GM12801 (cell line): Measurements from ENCODE around the gene EPN3.

Source experiments
- CTCF ChIP-seq: IDR thresholded peaks from one replicate; pipeline ENCODE4 v1.5.1; 2011; ENCODE audit warnings: control low read depth; ENCODE audit not compliant: insufficient read length; ENCODE audit errors: extremely low read depth

The EPN3 gene

DNA sequence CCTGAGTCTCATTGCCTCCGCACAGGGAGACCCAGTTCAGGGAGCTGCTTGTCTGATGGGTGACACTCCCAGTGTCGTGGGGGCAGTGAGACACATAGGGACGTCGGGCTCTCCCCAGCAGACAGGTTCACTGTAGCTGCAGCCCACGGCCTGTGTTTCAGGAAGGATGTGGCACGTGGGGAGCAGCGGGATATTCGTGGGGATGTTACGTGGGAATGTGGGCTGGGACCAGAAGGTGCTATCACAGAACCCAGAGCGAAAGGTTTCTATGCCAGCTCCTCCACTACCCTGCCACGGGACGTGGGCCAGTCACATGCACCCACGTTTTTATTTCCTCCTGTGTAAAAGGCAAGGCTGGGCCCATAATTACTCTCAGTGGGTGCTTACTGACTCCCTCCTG lies 44.3 kb downstream of the EPN3 start:
- no peak for TF ChIP-seq CTCF

DNA sequence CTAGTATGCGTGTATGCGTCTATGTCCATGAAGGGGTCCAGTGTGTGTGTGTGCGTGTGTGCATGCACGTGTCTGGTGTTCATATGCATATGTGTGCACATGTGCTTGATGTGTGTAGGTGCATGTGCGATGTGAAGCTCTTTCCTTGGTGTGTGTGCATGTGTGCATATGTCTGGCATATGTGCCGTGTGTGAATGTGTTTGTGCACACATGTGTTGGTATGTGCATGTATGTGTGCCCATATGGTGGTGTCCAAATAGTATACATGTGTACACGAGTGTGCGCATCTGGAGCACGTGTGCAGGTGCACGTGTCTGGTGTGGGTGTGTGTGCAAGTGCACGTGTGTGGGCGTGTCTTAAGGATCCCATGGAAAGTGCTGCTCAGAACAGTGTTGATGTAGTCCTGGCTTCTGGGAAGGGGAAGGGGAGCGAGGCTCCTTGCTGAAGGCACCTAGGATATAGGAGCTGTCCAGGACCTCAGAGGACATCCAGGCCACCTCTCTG lies 45.0 kb downstream of the EPN3 start:
- no peak for TF ChIP-seq CTCF

- TF ChIP-seq CTCF: no peak
Measured at GRCh38 chr17:50578173-50578572, 45.6 kb downstream of the EPN3 start.

DNA sequence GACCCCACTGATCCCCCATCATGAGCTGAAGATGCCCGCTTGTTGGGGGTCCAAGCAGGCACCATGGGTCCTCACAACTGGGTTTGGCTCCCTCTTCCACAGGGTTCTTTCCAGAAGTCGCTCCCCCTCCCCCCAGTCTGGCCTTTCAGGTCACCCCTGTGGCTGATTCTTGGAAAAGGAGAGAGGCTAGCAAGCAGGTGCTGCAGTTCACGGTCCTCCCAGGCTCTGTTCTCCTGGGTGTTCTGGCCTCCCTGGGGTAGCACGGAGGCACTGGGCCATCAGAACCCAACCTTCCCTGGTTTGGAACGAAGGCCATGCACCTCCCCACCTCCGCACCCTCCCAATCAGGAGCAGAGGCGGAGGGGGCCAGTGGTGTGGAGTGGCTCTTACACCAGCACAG lies 46.9 kb downstream of the EPN3 start:
- no peak for TF ChIP-seq CTCF

- no peak for TF ChIP-seq CTCF
Measured at GRCh38 chr17:50580646-50581045, 48.1 kb downstream of the EPN3 start.

GRCh38 chr17:50581316-50581715 lies 48.8 kb downstream of the EPN3 start:
- TF ChIP-seq CTCF: no peak

DNA sequence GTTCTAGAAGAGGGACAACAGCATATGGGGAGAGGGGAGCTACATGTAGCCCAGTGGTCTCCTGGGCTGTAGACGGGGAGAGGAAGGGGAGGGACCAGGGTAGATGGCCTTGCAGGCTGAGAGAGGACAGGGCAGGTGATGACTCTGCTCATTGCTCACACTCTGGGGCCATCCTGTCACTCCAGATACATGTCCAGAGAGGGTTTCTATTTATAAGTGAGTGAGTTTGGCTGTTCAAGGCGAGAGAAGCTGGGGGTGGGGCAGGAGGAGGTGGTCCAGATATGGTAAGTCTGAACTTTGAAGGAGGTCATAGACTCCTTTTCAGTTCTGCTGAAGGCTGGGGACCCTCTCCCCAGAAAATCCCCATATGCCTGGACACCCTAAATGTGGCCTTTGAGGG lies 50.2 kb downstream of the EPN3 start:
- no peak for TF ChIP-seq CTCF

- TF ChIP-seq CTCF: no peak
Measured at GRCh38 chr17:50583641-50584040, 51.1 kb downstream of the EPN3 start.
